IMR-90 (cell line): ENCODE measurements around the gene SLC30A1. TPM values are rescaled to one million over a fixed set of nuclear protein-coding genes. Genes with fewer than 3 reads are reported as not detected.
A peak's percentile ranks its signal among the peaks of the same experiment; 100 is the strongest.

Experiments used
- ATAC-seq: fragments of 200-7000 bp; cut with Tn5 transposase; 2 replicates; pipeline ENCODE4 v1.9.1; 2020; ENCODE audit warnings: low read depth, mild to moderate bottlenecking, moderate library complexity
- BruUV-seq: library from RNA; stranded (reverse); fragments of 400-500 nt; replicated peaks from 2 replicates; lab custom pipeline; 2021; lab: Mats Ljungman, UMichigan
- CTCF ChIA-PET: fragments of 300-600 bp; formaldehyde crosslinking; extraction: SDS; loops from one replicate; lab custom pipeline; 2021; ENCODE audit warnings: antibody characterized with exemption; lab: Yijun Ruan, JAX
- POLR2A ChIA-PET: fragments of 300-600 bp; sonication (Branson Sonifier 250); formaldehyde crosslinking; loops from one replicate; lab custom pipeline; 2022; ENCODE audit warnings: antibody characterized with exemption; ENCODE audit not compliant: unreplicated experiment; lab: Charles Lee
- DNase-seq: peaks from one replicate; pipeline ENCODE4 v3.0.0; 2013
- H2AFZ ChIP-seq: replicated peaks from 2 replicates; pipeline ENCODE3; 2013; ENCODE audit warnings: low read length, mild to moderate bottlenecking; ENCODE audit not compliant: poor library complexity
- H2AK5ac ChIP-seq: 2 replicates; pipeline ENCODE4 v1.6.1; 2013; ENCODE audit warnings: low read depth, low read length, inconsistent platforms
- H2AK9ac ChIP-seq: replicated peaks from 2 replicates; pipeline ENCODE3; 2013; ENCODE audit warnings: mild to moderate bottlenecking, low read depth, low read length, moderate library complexity; ENCODE audit not compliant: poor library complexity
- H2BK120ac ChIP-seq: 2 replicates; pipeline ENCODE4 v1.6.1; 2013; ENCODE audit warnings: low read depth, low read length, inconsistent platforms
- H2BK15ac ChIP-seq: 3 replicates; pipeline ENCODE4 v1.6.1; 2013; ENCODE audit warnings: low read depth, low read length, inconsistent platforms
- H2BK20ac ChIP-seq: 2 replicates; pipeline ENCODE4 v1.6.1; 2013; ENCODE audit warnings: low read depth, mild to moderate bottlenecking, inconsistent platforms, low read length, moderate library complexity
- H2BK5ac ChIP-seq: 2 replicates; pipeline ENCODE4 v1.6.1; 2013; ENCODE audit warnings: mild to moderate bottlenecking, low read depth, low read length, inconsistent platforms; ENCODE audit not compliant: poor library complexity, severe bottlenecking
- H3K14ac ChIP-seq: replicated peaks from 2 replicates; pipeline ENCODE4 v1.6.1; 2013; ENCODE audit warnings: low read depth, low read length, inconsistent platforms
- H3K18ac ChIP-seq: 2 replicates; pipeline ENCODE4 v1.6.1; 2013; ENCODE audit warnings: low read depth, low read length, control low read depth
- H3K23ac ChIP-seq: 2 replicates; pipeline ENCODE4 v1.6.1; 2013; ENCODE audit warnings: low read depth, low read length, inconsistent platforms
- H3K27ac ChIP-seq: 2 replicates; pipeline ENCODE4 v1.5.1; 2013; ENCODE audit warnings: mild to moderate bottlenecking, control low read depth, low read length; ENCODE audit not compliant: insufficient read depth
- H3K27me3 ChIP-seq: 2 replicates; pipeline ENCODE4 v1.6.1; 2013; ENCODE audit warnings: low read length; ENCODE audit not compliant: control insufficient read depth, insufficient read depth
- H3K36me3 ChIP-seq: 2 replicates; pipeline ENCODE4 v1.6.1; 2013; ENCODE audit warnings: low read length, mixed read lengths; ENCODE audit not compliant: control insufficient read depth, insufficient read depth
- H3K4ac ChIP-seq: 2 replicates; pipeline ENCODE4 v1.6.1; 2013; ENCODE audit warnings: low read depth, low read length, inconsistent platforms
- H3K4me1 ChIP-seq: 2 replicates; pipeline ENCODE4 v1.6.1; 2013; ENCODE audit warnings: low read length, mixed read lengths; ENCODE audit not compliant: control insufficient read depth, insufficient read depth
- H3K4me2 ChIP-seq: 2 replicates; pipeline ENCODE4 v1.6.1; 2013; ENCODE audit warnings: low read depth, mild to moderate bottlenecking, control low read depth, low read length, moderate library complexity
- H3K4me3 ChIP-seq: 2 replicates; pipeline ENCODE4 v1.5.1; 2013; ENCODE audit warnings: low read depth, mild to moderate bottlenecking, control low read depth, low read length, moderate library complexity; ENCODE audit not compliant: insufficient read depth
- H3K56ac ChIP-seq: 2 replicates; pipeline ENCODE4 v1.6.1; 2013; ENCODE audit warnings: low read length, inconsistent platforms; ENCODE audit not compliant: insufficient read depth; ENCODE audit errors: extremely low read depth
- H3K79me1 ChIP-seq, 2 experiments: 2 replicates each; pipeline ENCODE4 v1.6.1; 2013; ENCODE audit warnings: low read length in 2 of 2, inconsistent platforms in 1 of 2, low read depth in 1 of 2
- H3K9ac ChIP-seq: 2 replicates; pipeline ENCODE4 v1.6.1; 2013; ENCODE audit warnings: low read depth, low read length, control low read depth
- H3K9me1 ChIP-seq: 2 replicates; pipeline ENCODE4 v1.6.1; 2013; ENCODE audit warnings: low read length, inconsistent platforms; ENCODE audit not compliant: insufficient read depth
- H3K9me3 ChIP-seq: 2 replicates; pipeline ENCODE4 v1.6.1; 2013; ENCODE audit warnings: low read length; ENCODE audit not compliant: control insufficient read depth, insufficient read depth
- H4K20me1 ChIP-seq: 2 replicates; pipeline ENCODE4 v1.6.1; 2013; ENCODE audit warnings: low read length, inconsistent platforms; ENCODE audit not compliant: insufficient read depth
- H4K5ac ChIP-seq: 2 replicates; pipeline ENCODE4 v1.6.1; 2013; ENCODE audit warnings: mild to moderate bottlenecking, low read depth, low read length, control low read depth
- H4K8ac ChIP-seq, 2 experiments: 2 replicates each; pipeline ENCODE4 v1.6.1; 2013; ENCODE audit warnings: low read depth in 2 of 2, low read length in 2 of 2, control low read depth in 1 of 2, inconsistent platforms in 1 of 2
- H4K91ac ChIP-seq: 2 replicates; pipeline ENCODE4 v1.6.1; 2013; ENCODE audit warnings: low read depth, low read length, inconsistent platforms; ENCODE audit not compliant: insufficient read depth
- CTCF ChIP-seq: conservative IDR thresholded peaks from 2 replicates; pipeline ENCODE4 v1.5.1; 2012; ENCODE audit warnings: mild to moderate bottlenecking, low read depth, low read length, improper control_type of control experiment
- FOS ChIP-seq: fragments of 150-350 bp; IDR thresholded peaks from 2 replicates; pipeline ENCODE4 v1.6.1; 2016; ENCODE audit warnings: low read depth, low read length
- MAZ ChIP-seq: IDR thresholded peaks from 2 replicates; pipeline ENCODE4 v1.6.1; 2012; ENCODE audit warnings: low read depth, mild to moderate bottlenecking, low read length, improper control_type of control experiment, moderate library complexity, borderline replicate concordance
- MXI1 ChIP-seq: IDR thresholded peaks from 2 replicates; pipeline ENCODE4 v1.6.1; 2012; ENCODE audit warnings: low read depth, mild to moderate bottlenecking, low read length, moderate library complexity, borderline replicate concordance
- RCOR1 ChIP-seq: IDR thresholded peaks from 2 replicates; pipeline ENCODE4 v1.6.1; 2012; ENCODE audit warnings: mild to moderate bottlenecking, low read length, improper control_type of control experiment; ENCODE audit not compliant: insufficient replicate concordance
- SMC3 ChIP-seq: fragments of 150-350 bp; IDR thresholded peaks from 2 replicates; pipeline ENCODE4 v1.6.1; 2016; ENCODE audit warnings: low read depth, mild to moderate bottlenecking, antibody characterized with exemption, low read length, moderate library complexity
- USF2 ChIP-seq: fragments of 150-350 bp; IDR thresholded peaks from 2 replicates; pipeline ENCODE4 v1.6.1; 2017; ENCODE audit warnings: mild to moderate bottlenecking, antibody characterized with exemption, low read length, low read depth
- WGBS, 2 experiments: methylation state at CpG; one replicate each; pipeline versions ENCODE4 v1.1.5 to v1.1.7; 2013; ENCODE audit warnings: missing lambda C conversion rate in 2 of 2; ENCODE audit not compliant: insufficient read length in 1 of 2; ENCODE audit errors: extremely low coverage in 2 of 2; 5-methylcytosine and 5-hydroxymethylcytosine counted together
- dilution Hi-C: fragments of 300-500 bp; cut with HindIII; formaldehyde crosslinking; loops from one replicate; pipeline ENCODE4 v1.14.3; 2018; ENCODE audit warnings: low sequenced_read_pairs; ENCODE audit not compliant: unreplicated experiment
- in situ Hi-C: fragments of 300-500 bp; cut with MboI; formaldehyde crosslinking; loops from 3 replicates; pipeline ENCODE4 v1.14.3; 2019; ENCODE audit warnings: low sequenced_read_pairs, inconsistent platforms, mixed read lengths
- intact Hi-C: fragments of 100-400 bp; cut with micrococcal nuclease; formaldehyde crosslinking; loops from 2 replicates; pipeline ENCODE4 v1.10.0; 2022
- polyA plus RNA-seq, 3 experiments: library from polyadenylated mRNA; depleted of rRNA; stranded (reverse); fragments of >200 nt; gene quantifications; 2 replicates each; pipeline ENCODE4 v1.2.3, GENCODE V29; 2012; ENCODE audit warnings: low replicate concordance in 1 of 3
- total RNA-seq: library from RNA; depleted of rRNA; stranded (reverse); fragments of >200 nt; gene quantifications from 2 replicates; pipeline ENCODE4 v1.2.3, GENCODE V29; 2012

The SLC30A1 gene
- total and polyA plus RNA-seq, 2 of the 4 experiments (the other 2 are of a cell fraction): 5.4 to 8.4 TPM

GRCh38 chr1:211559222-211560010 lies 19.5 kb downstream of the SLC30A1 start:
- H3K4me2 ChIP-seq: no peak overlapping the region
- no peak overlapping the region for H3K27ac ChIP-seq
- H3K4ac ChIP-seq: no peak overlapping the region
- CTCF ChIA-PET: interaction anchor here (0.6 kb wide), 1 partner anchor 66 kb away, joined by 3 read pairs; no protein-coding TSS in a partner anchor
- dilution Hi-C loops: no loop called here
- DNase-seq (no peak), ATAC-seq (peak; percentile 14)
- H3K9me1 ChIP-seq: no peaks in the 10 kb centered on the region
- no peaks in the 10 kb centered on the region for H3K36me3 ChIP-seq
- H2AFZ ChIP-seq: no peak overlapping the region
- H3K56ac ChIP-seq: no peak overlapping the region
- no peak overlapping the region for H2BK5ac ChIP-seq
- no peaks in the 10 kb centered on the region for H3K79me1 ChIP-seq
- intact Hi-C loops: no loop called here
- H4K91ac ChIP-seq: no peak overlapping the region
- no peak overlapping the region for H2BK20ac ChIP-seq
- no peaks in the 10 kb centered on the region for H3K9me3 ChIP-seq
- no peaks in the 10 kb centered on the region for H3K4me1 ChIP-seq
- H3K27me3 ChIP-seq: peaks cover 2% of the 10 kb centered on the region; the same call in 1 of the 2 replicates
- no peaks in the 10 kb centered on the region for H4K20me1 ChIP-seq
- no peak overlapping the region for H3K23ac ChIP-seq
- no peak overlapping the region for H2AK5ac ChIP-seq
- POLR2A ChIA-PET: interaction anchor here (0.6 kb wide), 1 partner anchor 10 kb away, joined by 3 read pairs; no protein-coding TSS in a partner anchor
- no peak overlapping the region for H3K18ac ChIP-seq
- H3K9ac ChIP-seq: no peak overlapping the region
- BruUV-seq: no TSS peak
- no peak overlapping the region for H2BK15ac ChIP-seq
- in situ Hi-C loops: no loop called here
- H3K14ac ChIP-seq: no peak overlapping the region
- no peak overlapping the region for H3K4me3 ChIP-seq
- H2AK9ac ChIP-seq: no peak overlapping the region
- H4K8ac ChIP-seq: no peak overlapping the region
- no peak overlapping the region for H4K5ac ChIP-seq
- no peak overlapping the region for H2BK120ac ChIP-seq
- WGBS, 2 experiments: 67% methylated on average over 1 of the region's 9 CpGs; no CpG with 5 or more reads in 1 of the 2 experiments
- TF ChIP-seq FOS (no peak), RCOR1 (no peak), USF2 (no peak), MAZ (no peak), CTCF (no peak), MXI1 (no peak), SMC3 (no peak)
